MM.1S (cell line): ENCODE data around the gene CEMIP2.

Experiments
- EZH2 ChIP-seq: fragments of 300-600 bp; sonication (generic); optimal IDR thresholded peaks from 2 replicates; pipeline ENCODE3; 2017; ENCODE audit warnings: low read depth, mild to moderate bottlenecking, antibody characterized with exemption, low read length, mixed read lengths
- EZH2phosphoT487 ChIP-seq: fragments of 300-600 bp; sonication (generic); IDR thresholded peaks from 2 replicates; pipeline ENCODE4 v1.6.1; 2018; ENCODE audit warnings: antibody characterized with exemption, low read length
- TF ChIP-seq, protein P1 (sequence below): fragments of 300-600 bp; sonication (generic); IDR thresholded peaks from 2 replicates; pipeline ENCODE4 v1.5.1; 2016; ENCODE audit warnings: antibody characterized with exemption, low read length, mixed read lengths

DNA sequence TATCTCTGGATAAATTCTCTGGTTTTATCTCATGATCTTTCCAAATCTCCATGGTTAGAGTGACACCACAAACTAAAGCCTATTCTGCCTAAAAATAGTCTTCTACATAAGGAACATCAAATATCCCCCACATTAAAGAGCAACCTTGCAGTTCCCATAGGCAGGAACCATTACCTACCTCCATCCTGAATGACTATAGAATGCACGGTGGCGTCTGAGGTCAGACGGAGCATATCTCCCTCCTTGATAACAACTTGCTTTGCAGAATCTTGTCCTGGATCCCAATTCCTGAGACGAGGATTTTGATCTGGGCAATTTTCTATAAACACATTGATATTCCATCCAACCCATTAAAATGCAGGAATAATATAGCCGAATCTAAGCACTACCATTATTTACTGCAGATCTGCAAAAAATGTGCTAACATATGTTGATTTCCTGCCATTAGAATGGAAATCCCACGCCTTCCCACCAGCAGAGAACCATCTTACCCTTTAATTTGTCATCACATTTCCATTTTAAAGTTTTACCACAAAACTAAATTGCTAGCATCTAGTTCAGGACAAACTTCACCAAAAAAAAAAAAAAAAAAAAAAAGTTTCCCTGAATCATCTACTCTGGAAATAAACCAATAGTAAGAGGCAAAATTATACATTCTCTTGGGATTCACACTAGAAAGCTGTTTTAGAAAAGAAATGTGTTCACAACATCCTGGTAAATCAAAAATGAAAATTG is 22.1 kb downstream of the CEMIP2 start:
- TF ChIP-seq, protein P1, sequence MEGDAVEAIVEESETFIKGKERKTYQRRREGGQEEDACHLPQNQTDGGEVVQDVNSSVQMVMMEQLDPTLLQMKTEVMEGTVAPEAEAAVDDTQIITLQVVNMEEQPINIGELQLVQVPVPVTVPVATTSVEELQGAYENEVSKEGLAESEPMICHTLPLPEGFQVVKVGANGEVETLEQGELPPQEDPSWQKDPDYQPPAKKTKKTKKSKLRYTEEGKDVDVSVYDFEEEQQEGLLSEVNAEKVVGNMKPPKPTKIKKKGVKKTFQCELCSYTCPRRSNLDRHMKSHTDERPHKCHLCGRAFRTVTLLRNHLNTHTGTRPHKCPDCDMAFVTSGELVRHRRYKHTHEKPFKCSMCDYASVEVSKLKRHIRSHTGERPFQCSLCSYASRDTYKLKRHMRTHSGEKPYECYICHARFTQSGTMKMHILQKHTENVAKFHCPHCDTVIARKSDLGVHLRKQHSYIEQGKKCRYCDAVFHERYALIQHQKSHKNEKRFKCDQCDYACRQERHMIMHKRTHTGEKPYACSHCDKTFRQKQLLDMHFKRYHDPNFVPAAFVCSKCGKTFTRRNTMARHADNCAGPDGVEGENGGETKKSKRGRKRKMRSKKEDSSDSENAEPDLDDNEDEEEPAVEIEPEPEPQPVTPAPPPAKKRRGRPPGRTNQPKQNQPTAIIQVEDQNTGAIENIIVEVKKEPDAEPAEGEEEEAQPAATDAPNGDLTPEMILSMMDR = no peak
- TF ChIP-seq EZH2 = no peak
- TF ChIP-seq EZH2phosphoT487 = no peak
